Keratinocyte (primary cell): ENCODE measurements around the gene POU2F2. TPM values are rescaled to one million over a fixed set of nuclear protein-coding genes. Genes with fewer than 3 reads are reported as not detected.

Source experiments
- DNase-seq: peaks from one replicate; pipeline ENCODE4 v3.0.0-alpha.2; 2011; ENCODE audit warnings: low read depth, missing footprints, low spot score
- FAIRE-seq: peaks from 2 replicates; lab custom pipeline; 2011; peaks lifted over from hg19 to GRCh38; lab: Jason Lieb, UNC
- H2AFZ ChIP-seq: 2 replicates; pipeline ENCODE4 v1.6.0; 2012; ENCODE audit warnings: low read length, control low read depth, inconsistent platforms; ENCODE audit not compliant: control insufficient read depth
- H3K27ac ChIP-seq: 2 replicates; pipeline ENCODE4 v1.5.1; 2011; ENCODE audit warnings: low read length; ENCODE audit not compliant: control insufficient read depth, insufficient read depth
- H3K27me3 ChIP-seq: 3 replicates; pipeline ENCODE4 v1.6.0; 2011; ENCODE audit warnings: low read length; ENCODE audit not compliant: control insufficient read depth, insufficient read depth; ENCODE audit errors: extremely low read depth
- H3K36me3 ChIP-seq, 2 experiments: 2 replicates in 1 of 2; 3 replicates in 1 of 2; pipeline ENCODE4 v1.5.1; 2011; ENCODE audit warnings: low read length in 2 of 2, mild to moderate bottlenecking in 1 of 2; ENCODE audit not compliant: control insufficient read depth in 2 of 2, insufficient read depth in 2 of 2; ENCODE audit errors: extremely low read depth in 1 of 2
- H3K4me1 ChIP-seq: 3 replicates; pipeline ENCODE4 v1.5.1; 2011; ENCODE audit warnings: low read length; ENCODE audit not compliant: control insufficient read depth, insufficient read depth; ENCODE audit errors: extremely low read depth
- H3K4me2 ChIP-seq: 3 replicates; pipeline ENCODE4 v1.6.0; 2011; ENCODE audit warnings: low read depth, low read length; ENCODE audit not compliant: control insufficient read depth, insufficient read depth; ENCODE audit errors: extremely low read depth
- H3K4me3 ChIP-seq, 3 experiments: fragments of 200-600 bp in 1 of 3; sonication (generic) in 1 of 3; 2 replicates in 2 of 3; 3 replicates in 1 of 3; pipeline ENCODE4 v1.5.1; 2011 to 2016; ENCODE audit warnings: low read length in 3 of 3, mild to moderate bottlenecking in 3 of 3, control low read depth in 2 of 3, inconsistent platforms in 1 of 3, low read depth in 1 of 3, mixed read lengths in 1 of 3, mixed run types in 1 of 3, moderate library complexity in 1 of 3; ENCODE audit not compliant: control insufficient read depth in 2 of 3, insufficient read depth in 2 of 3; ENCODE audit errors: extremely low read depth in 1 of 3
- H3K79me2 ChIP-seq: 2 replicates; pipeline ENCODE4 v1.6.0; 2012; ENCODE audit warnings: low read length; ENCODE audit not compliant: control insufficient read depth, insufficient read depth
- H3K9ac ChIP-seq: 3 replicates; pipeline ENCODE4 v1.6.0; 2011; ENCODE audit warnings: low read length; ENCODE audit not compliant: control insufficient read depth, insufficient read depth; ENCODE audit errors: extremely low read depth
- H3K9me1 ChIP-seq: 3 replicates; pipeline ENCODE4 v1.6.0; 2011; ENCODE audit warnings: low read length; ENCODE audit not compliant: control insufficient read depth, insufficient read depth; ENCODE audit errors: extremely low read depth
- H3K9me3 ChIP-seq: 2 replicates; pipeline ENCODE4 v1.5.1; 2012; ENCODE audit warnings: low read depth, low read length; ENCODE audit not compliant: control insufficient read depth
- H4K20me1 ChIP-seq: 3 replicates; pipeline ENCODE4 v1.6.0; 2011; ENCODE audit warnings: low read length; ENCODE audit not compliant: control insufficient read depth, insufficient read depth; ENCODE audit errors: extremely low read depth
- CTCF ChIP-seq, 3 experiments: IDR thresholded peaks in 1 of 3; conservative IDR thresholded peaks in 1 of 3; optimal IDR thresholded peaks in 1 of 3; 2 replicates in 2 of 3; 3 replicates in 1 of 3; pipeline versions ENCODE3 to v1.5.1; 2011; ENCODE audit warnings: low read length in 3 of 3, mild to moderate bottlenecking in 3 of 3, moderate library complexity in 2 of 3, control low read depth in 1 of 3, inconsistent platforms in 1 of 3; ENCODE audit not compliant: insufficient read depth in 2 of 3; ENCODE audit errors: extremely low read depth in 1 of 3
- EZH2 ChIP-seq: IDR thresholded peaks from one replicate; pipeline ENCODE4 v1.6.1; 2012; ENCODE audit warnings: inconsistent platforms, mild to moderate bottlenecking, low read length, moderate library complexity
- dilution Hi-C: fragments of 300-500 bp; cut with MboI; formaldehyde crosslinking; loops from one replicate; pipeline ENCODE4 v1.7.0; 2020; ENCODE audit warnings: low sequenced_read_pairs; ENCODE audit not compliant: extremely low pct_ligation_motif_present
- polyA plus RNA-seq, 5 experiments: library from polyadenylated mRNA; depleted of rRNA in 3 of 5; stranded (reverse) in 3 of 5; stranded (forward) in 1 of 5; unstranded in 1 of 5; fragments of >200 nt; gene quantifications; 1 replicate in 1 of 5; 2 replicates in 3 of 5; 3 replicates in 1 of 5; pipeline versions ENCODE4 v1.2.1 to v1.2.3, GENCODE V29; 2011 to 2012; ENCODE audit warnings: missing spikeins in 2 of 5, low read depth in 1 of 5, low replicate concordance in 1 of 5

Gene POU2F2
- polyA plus RNA-seq, 1 donor (not counting 4 experiments of a cell fraction or from before 2014, with no cell fraction given) = 7.0 TPM

DNA sequence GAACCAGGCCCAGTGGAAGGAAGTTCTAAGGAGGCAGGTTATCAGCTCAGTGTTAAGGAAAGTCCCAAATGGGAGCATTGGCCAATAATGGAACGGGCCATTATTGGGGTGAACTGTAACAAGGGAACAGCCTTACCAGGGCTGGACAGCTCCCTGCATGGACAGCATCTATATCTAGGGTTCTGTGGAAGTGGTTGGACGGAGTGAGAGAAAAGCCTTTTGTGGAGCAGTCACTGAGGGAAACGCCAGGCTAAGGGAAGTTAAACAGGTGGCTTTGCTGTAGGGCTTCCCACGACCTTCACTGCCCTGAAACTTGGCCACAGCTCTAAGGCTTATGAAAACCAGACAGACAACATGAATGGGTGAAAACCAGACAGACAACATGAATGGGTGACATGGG is 17.0 kb downstream of the POU2F2 start:
- no peak overlapping the region for H3K4me3 ChIP-seq
- no peaks in the 10 kb centered on the region for H3K9me1 ChIP-seq
- TF ChIP-seq CTCF (optimal IDR thresholded peaks at IDR 0.05 in 1 of 3, IDR thresholded peaks at IDR 0.05 in 1 of 3, conservative IDR thresholded peaks at IDR 0.05 in 1 of 3; ENCODE audit: extremely low read depth in 1 of 3, insufficient read depth in 2 of 3, low read length in 3 of 3) (no peak), EZH2 (no peak)
- H3K27ac ChIP-seq = no peak overlapping the region
- H3K36me3 ChIP-seq = peaks cover 0 to 7% of the 10 kb centered on the region in 2 experiments
- no peak overlapping the region for H3K9ac ChIP-seq
- H4K20me1 ChIP-seq = no peaks in the 10 kb centered on the region
- FAIRE-seq (no peak), DNase-seq (no peak)
- H3K27me3 ChIP-seq = no peaks in the 10 kb centered on the region
- dilution Hi-C loops = no loop called here
- peaks cover 48% of the 10 kb centered on the region for H3K4me1 ChIP-seq
- no peaks in the 10 kb centered on the region for H3K9me3 ChIP-seq
- H2AFZ ChIP-seq = no peak overlapping the region
- H3K79me2 ChIP-seq = no peaks in the 10 kb centered on the region
- no peak overlapping the region for H3K4me2 ChIP-seq

- peak overlapping the region; percentile 99 for H3K27ac ChIP-seq
- no peak for TF ChIP-seq EZH2
- TF ChIP-seq CTCF (optimal IDR thresholded peaks at IDR 0.05 in 1 of 3, IDR thresholded peaks at IDR 0.05 in 1 of 3, conservative IDR thresholded peaks at IDR 0.05 in 1 of 3; ENCODE audit: extremely low read depth in 1 of 3, insufficient read depth in 2 of 3, low read length in 3 of 3) = no peak
- peaks cover 48% of the 10 kb centered on the region for H3K4me1 ChIP-seq
- DNase-seq = no peak
- no peak for FAIRE-seq
- no peaks in the 10 kb centered on the region for H3K79me2 ChIP-seq
- H4K20me1 ChIP-seq = no peaks in the 10 kb centered on the region
- peak overlapping the region; percentile 14 to 52 (median 48) for H3K4me3 ChIP-seq
- H3K4me2 ChIP-seq = peak overlapping the region; percentile 85
- H3K9me3 ChIP-seq = no peaks in the 10 kb centered on the region
- H2AFZ ChIP-seq = no peak overlapping the region
- H3K9me1 ChIP-seq = no peaks in the 10 kb centered on the region
- dilution Hi-C loops = no loop called here
- H3K9ac ChIP-seq = peak overlapping the region; percentile 72
- H3K36me3 ChIP-seq = peaks cover 0 to 7% of the 10 kb centered on the region in 2 experiments
- no peaks in the 10 kb centered on the region for H3K27me3 ChIP-seq
These were observed 17.8 kb downstream of the POU2F2 start for GRCh38 chr19:42114412-42114811.
